Neuronal stem cell (in vitro differentiated cells): Measurements from ENCODE around the gene GADD45GIP1.

ENCODE experiments used
- DNase-seq: peaks from one replicate; pipeline ENCODE4 v3.0.0-alpha.2; 2013; ENCODE audit warnings: low spot score
- H2AFZ ChIP-seq: one replicate; pipeline ENCODE4 v1.6.1; 2013; ENCODE audit warnings: mild to moderate bottlenecking, low read length, inconsistent platforms
- H2AK5ac ChIP-seq: 2 replicates; pipeline ENCODE4 v1.6.1; 2013; ENCODE audit warnings: low read depth, mild to moderate bottlenecking, inconsistent platforms, low read length, moderate library complexity, mixed read lengths
- H2BK120ac ChIP-seq: 2 replicates; pipeline ENCODE4 v1.6.1; 2013; ENCODE audit warnings: low read depth, mild to moderate bottlenecking, inconsistent platforms, low read length, moderate library complexity, mixed read lengths
- H2BK12ac ChIP-seq: one replicate; pipeline ENCODE4 v1.6.1; 2013; ENCODE audit warnings: low read length, inconsistent platforms
- H2BK15ac ChIP-seq: 2 replicates; pipeline ENCODE4 v1.6.1; 2013; ENCODE audit warnings: mild to moderate bottlenecking, low read length, inconsistent platforms, mixed read lengths
- H2BK5ac ChIP-seq: one replicate; pipeline ENCODE4 v1.6.1; 2013; ENCODE audit warnings: inconsistent platforms, mild to moderate bottlenecking, low read length, moderate library complexity
- H3K14ac ChIP-seq: one replicate; pipeline ENCODE4 v1.6.1; 2013; ENCODE audit warnings: low read length, inconsistent platforms
- H3K18ac ChIP-seq: 2 replicates; pipeline ENCODE4 v1.6.1; 2013; ENCODE audit warnings: low read length, inconsistent platforms
- H3K23ac ChIP-seq: 2 replicates; pipeline ENCODE4 v1.6.1; 2013; ENCODE audit warnings: low read depth, mild to moderate bottlenecking, mixed read lengths, low read length, inconsistent platforms; ENCODE audit not compliant: poor library complexity
- H3K27ac ChIP-seq: replicated peaks from 3 replicates; pipeline ENCODE4 v1.5.1; 2013; ENCODE audit warnings: low read length, inconsistent platforms
- H3K27me3 ChIP-seq, 3 experiments: 2 replicates each; pipeline ENCODE4 v1.6.1; 2013; ENCODE audit warnings: low read length in 3 of 3, mild to moderate bottlenecking in 2 of 3, inconsistent platforms in 1 of 3, low read depth in 1 of 3, mixed read lengths in 1 of 3, moderate library complexity in 1 of 3; ENCODE audit not compliant: control insufficient read depth in 3 of 3, insufficient read depth in 3 of 3
- H3K36me3 ChIP-seq, 2 donors: replicated peaks in 1 of 2; 2 replicates each; pipeline ENCODE4 v1.6.1; 2013; ENCODE audit warnings: low read length in 2 of 2; ENCODE audit not compliant: control insufficient read depth in 2 of 2, insufficient read depth in 2 of 2
- H3K4ac ChIP-seq: 2 replicates; pipeline ENCODE4 v1.6.1; 2013; ENCODE audit warnings: inconsistent platforms, mild to moderate bottlenecking, low read length, moderate library complexity
- H3K4me1 ChIP-seq, 2 donors: 1 replicate in 1 of 2; 2 replicates in 1 of 2; pipeline ENCODE4 v1.6.1; 2013; ENCODE audit warnings: low read length in 2 of 2, low read depth in 1 of 2; ENCODE audit not compliant: control insufficient read depth in 2 of 2, insufficient read depth in 1 of 2
- H3K4me2 ChIP-seq: one replicate; pipeline ENCODE4 v1.6.1; 2013; ENCODE audit warnings: mild to moderate bottlenecking, low read length, inconsistent platforms; ENCODE audit not compliant: insufficient read depth, poor library complexity, severe bottlenecking
- H3K4me3 ChIP-seq, 2 donors: 2 replicates each; pipeline ENCODE4 v1.5.1; 2013; ENCODE audit warnings: low read length in 2 of 2, mild to moderate bottlenecking in 2 of 2, inconsistent platforms in 1 of 2, moderate library complexity in 1 of 2
- H3K79me1 ChIP-seq: one replicate; pipeline ENCODE4 v1.6.1; 2013; ENCODE audit warnings: low read depth, mild to moderate bottlenecking, inconsistent platforms, low read length, moderate library complexity
- H3K9ac ChIP-seq: one replicate; pipeline ENCODE4 v1.6.1; 2013; ENCODE audit warnings: mild to moderate bottlenecking, low read depth, low read length, inconsistent platforms; ENCODE audit not compliant: poor library complexity
- H3K9me3 ChIP-seq, 2 donors: replicated peaks in 1 of 2; 2 replicates each; pipeline versions ENCODE3 to v1.6.1; 2013; ENCODE audit warnings: low read length in 2 of 2, mild to moderate bottlenecking in 2 of 2, inconsistent platforms in 1 of 2, low read depth in 1 of 2, mixed read lengths in 1 of 2, moderate library complexity in 1 of 2; ENCODE audit not compliant: control insufficient read depth in 2 of 2, insufficient read depth in 1 of 2
- H4K8ac ChIP-seq: one replicate; pipeline ENCODE4 v1.6.1; 2013; ENCODE audit warnings: low read depth, mild to moderate bottlenecking, inconsistent platforms, low read length, moderate library complexity
- H4K91ac ChIP-seq: one replicate; pipeline ENCODE4 v1.6.1; 2013; ENCODE audit warnings: low read length, low read depth, mild to moderate bottlenecking, inconsistent platforms; ENCODE audit not compliant: poor library complexity
- WGBS, 2 donors: extraction: QIAGEN DNeasy Blood & Tissue Kit; methylation state at CpG; one replicate each; pipeline ENCODE4 v1.1.7; 2013; ENCODE audit warnings: missing lambda C conversion rate in 2 of 2, mixed read lengths in 1 of 2; ENCODE audit not compliant: insufficient read length in 2 of 2, insufficient replicate concordance in 1 of 2; ENCODE audit errors: extremely low coverage in 2 of 2; 5-methylcytosine and 5-hydroxymethylcytosine counted together

The GADD45GIP1 gene

DNA sequence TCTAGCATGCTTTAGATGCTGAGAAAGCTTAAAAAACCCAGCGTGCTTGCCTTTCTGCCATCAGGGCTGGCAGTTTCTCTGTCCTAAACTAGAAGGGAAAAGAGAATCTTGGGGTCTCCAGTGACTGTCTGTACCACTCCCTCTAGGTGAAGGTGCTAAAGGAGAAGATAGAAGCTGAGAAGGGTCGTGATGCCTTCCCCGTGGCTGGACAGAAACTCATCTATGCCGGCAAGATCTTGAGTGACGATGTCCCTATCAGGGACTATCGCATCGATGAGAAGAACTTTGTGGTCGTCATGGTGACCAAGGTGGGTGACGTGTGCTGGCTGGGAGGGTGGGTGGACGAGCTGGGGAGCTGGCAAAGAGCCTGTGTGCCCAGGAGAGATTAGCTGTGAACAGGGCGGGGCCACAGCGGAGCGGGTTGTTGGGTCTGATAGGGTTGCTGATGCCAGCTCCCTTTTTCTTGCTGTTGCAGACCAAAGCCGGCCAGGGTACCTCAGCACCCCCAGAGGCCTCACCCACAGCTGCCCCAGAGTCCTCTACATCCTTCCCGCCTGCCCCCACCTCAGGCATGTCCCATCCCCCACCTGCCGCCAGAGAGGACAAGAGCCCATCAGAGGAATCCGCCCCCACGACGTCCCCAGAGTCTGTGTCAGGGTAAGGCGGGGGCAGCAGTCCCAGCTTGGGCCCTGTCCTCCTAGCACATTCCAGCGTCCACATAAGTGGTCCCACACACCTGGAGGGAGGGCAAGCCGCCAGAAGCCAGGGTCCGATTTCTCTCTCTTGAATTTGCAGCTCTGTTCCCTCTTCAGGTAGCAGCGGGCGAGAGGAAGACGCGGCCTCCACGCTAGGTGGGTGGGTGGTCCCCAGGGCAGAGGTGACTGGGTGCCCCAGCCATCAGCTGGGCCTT lies 9.1 kb downstream of the GADD45GIP1 start:
- Histone ChIP-seq H2BK12ac (no peak overlapping the region), H2BK5ac (no peak overlapping the region), H3K9me3 (no peaks in the 10 kb centered on the region), H4K8ac (no peak overlapping the region), H2AFZ (no peak overlapping the region), H3K14ac (no peak overlapping the region), H2AK5ac (no peak overlapping the region), H3K36me3 (peaks cover 57 to 87% of the 10 kb centered on the region in 2 donors), H3K27me3 (no peaks in the 10 kb centered on the region), H2BK15ac (no peak overlapping the region), H3K9ac (peak overlapping the region; percentile 24), H3K4me2 (no peak overlapping the region), H2BK120ac (no peak overlapping the region), H3K4ac (no peak overlapping the region), H3K23ac (peak overlapping the region; percentile 53), H4K91ac (no peak overlapping the region), H3K79me1 (peaks cover 5% of the 10 kb centered on the region), H3K4me3 (no peak overlapping the region), H3K27ac (no peak overlapping the region), H3K4me1 (peaks cover 2 to 6% of the 10 kb centered on the region in 2 donors), H3K18ac (no peak overlapping the region)
- DNase-seq = no peak
- WGBS, 2 donors = no CpG with 5 or more reads among the region's 28 CpGs

DNA sequence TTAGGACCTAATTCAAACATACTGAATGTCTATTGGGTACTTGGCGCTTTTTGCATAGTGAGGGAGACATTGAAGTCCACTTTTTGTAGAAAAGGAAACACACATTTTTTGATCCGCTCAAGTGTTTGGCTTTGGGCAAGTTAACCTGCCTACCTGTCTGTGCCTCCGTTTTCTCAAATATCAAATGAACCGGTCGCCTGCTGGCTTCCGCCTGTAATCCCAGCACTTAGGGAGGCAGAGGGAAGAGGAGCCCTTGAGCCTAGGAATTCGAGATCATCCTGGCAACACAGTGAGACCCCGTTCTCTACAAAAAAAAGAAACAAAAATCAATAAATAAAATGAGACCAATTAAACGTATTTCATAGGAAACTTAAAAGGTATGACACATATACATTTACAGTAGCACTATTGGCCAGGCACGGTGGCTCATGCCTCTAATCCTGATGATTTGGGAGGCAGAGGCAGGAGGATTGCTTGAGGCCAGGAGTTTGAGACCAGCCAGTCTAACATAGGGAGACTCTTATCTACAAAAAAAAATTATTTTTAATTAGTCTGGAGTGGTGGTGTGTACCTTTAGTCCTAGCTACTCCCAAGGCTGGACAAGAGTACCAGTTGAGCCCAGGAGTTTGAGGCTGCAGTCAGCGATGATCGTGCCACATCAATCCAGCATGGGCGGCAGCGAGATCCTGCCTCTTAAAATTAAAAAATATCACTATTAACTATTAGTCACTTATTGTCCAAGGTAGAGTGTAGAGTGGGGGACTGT lies 10.1 kb downstream of the GADD45GIP1 start:
- no peak for DNase-seq
- Histone ChIP-seq H3K18ac (no peak overlapping the region), H3K14ac (no peak overlapping the region), H4K8ac (no peak overlapping the region), H3K4me1 (peaks cover 2 to 6% of the 10 kb centered on the region in 2 donors), H3K4me3 (peak overlapping the region; percentile 80 to 84), H2BK12ac (no peak overlapping the region), H2BK5ac (no peak overlapping the region), H4K91ac (no peak overlapping the region), H3K4me2 (peak overlapping the region; percentile 59), H3K23ac (no peak overlapping the region), H3K27me3 (no peaks in the 10 kb centered on the region), H2AK5ac (no peak overlapping the region), H3K27ac (no peak overlapping the region), H2BK120ac (no peak overlapping the region), H3K9ac (no peak overlapping the region), H3K36me3 (peaks cover 53 to 87% of the 10 kb centered on the region in 2 donors), H3K9me3 (no peaks in the 10 kb centered on the region), H3K4ac (no peak overlapping the region), H2BK15ac (no peak overlapping the region), H3K79me1 (peaks cover 5% of the 10 kb centered on the region), H2AFZ (no peak overlapping the region)
- no CpG with 5 or more reads among the region's 14 CpGs for WGBS, 2 donors

DNA sequence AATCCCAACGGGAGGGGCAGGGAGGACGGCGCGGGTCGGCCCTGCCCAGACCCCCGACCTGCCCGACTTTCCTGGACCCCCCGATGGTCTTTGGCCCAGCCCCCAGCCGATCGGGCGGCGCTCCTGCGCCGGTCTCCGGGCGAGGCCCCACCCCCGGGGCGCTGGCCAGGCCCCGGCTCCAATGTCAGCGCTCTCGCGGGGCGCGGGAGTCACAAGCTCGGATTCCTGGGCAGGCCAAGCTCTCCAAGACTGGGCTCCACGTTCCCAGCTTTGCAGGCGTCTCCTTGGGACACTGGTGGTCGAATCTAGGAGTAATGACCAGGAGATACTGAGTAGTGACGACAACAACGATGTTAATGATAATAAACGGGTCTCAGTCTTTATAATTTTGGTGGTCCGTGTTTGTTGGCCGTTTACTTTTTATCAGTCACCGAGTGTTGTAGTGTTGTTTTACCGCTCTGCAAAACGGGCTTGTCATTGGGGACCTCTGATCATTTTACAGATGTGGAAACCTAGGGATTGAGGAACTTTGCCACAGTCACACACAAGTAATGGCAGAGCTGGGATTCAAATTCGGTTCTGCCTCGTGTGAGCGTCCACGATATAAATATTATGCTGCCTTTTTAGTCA lies 10.8 kb downstream of the GADD45GIP1 start:
- no peak overlapping the region for H3K18ac ChIP-seq
- H3K79me1 ChIP-seq = peaks cover 5% of the 10 kb centered on the region
- peaks cover 56 to 88% of the 10 kb centered on the region in 2 donors for H3K36me3 ChIP-seq
- peak overlapping the region; percentile 59 for H3K4me2 ChIP-seq
- H2BK5ac ChIP-seq = peak overlapping the region; percentile 68
- no CpG with 5 or more reads among the region's 40 CpGs for WGBS, 2 donors
- DNase-seq = peak; percentile 73
- peak overlapping the region; percentile 80 to 84 for H3K4me3 ChIP-seq
- H3K27me3 ChIP-seq = no peaks in the 10 kb centered on the region
- no peak overlapping the region for H3K14ac ChIP-seq
- H2AFZ ChIP-seq = peak overlapping the region; percentile 77
- H3K4me1 ChIP-seq = peaks cover 2 to 6% of the 10 kb centered on the region in 2 donors
- H2BK12ac ChIP-seq = no peak overlapping the region
- H3K23ac ChIP-seq = no peak overlapping the region
- no peaks in the 10 kb centered on the region for H3K9me3 ChIP-seq
- H2BK120ac ChIP-seq = no peak overlapping the region
- H4K8ac ChIP-seq = no peak overlapping the region
- peak overlapping the region; percentile 96 for H3K27ac ChIP-seq
- no peak overlapping the region for H4K91ac ChIP-seq
- peak overlapping the region; percentile 88 for H2AK5ac ChIP-seq
- no peak overlapping the region for H2BK15ac ChIP-seq
- H3K9ac ChIP-seq = no peak overlapping the region
- H3K4ac ChIP-seq = no peak overlapping the region
